H9 (cell line): ENCODE results near the gene GCK. TPM values are rescaled to one million over a fixed set of nuclear protein-coding genes. Genes with fewer than 3 reads are reported as not detected.

Experiments used
- DNase-seq: peaks from one replicate; pipeline ENCODE4 v3.0.0-alpha.2; 2017
- H2AFZ ChIP-seq: one replicate; pipeline ENCODE4 v1.6.1; 2013; ENCODE audit warnings: mild to moderate bottlenecking, low read length, control low read depth, moderate library complexity
- H2AK5ac ChIP-seq: 2 replicates; pipeline ENCODE4 v1.6.1; 2013; ENCODE audit warnings: low read length, control low read depth, mixed read lengths; ENCODE audit not compliant: insufficient read length
- H2BK120ac ChIP-seq: one replicate; pipeline ENCODE4 v1.6.1; 2013; ENCODE audit warnings: low read depth, mild to moderate bottlenecking, low read length, control low read depth, inconsistent platforms; ENCODE audit not compliant: poor library complexity, severe bottlenecking
- H2BK12ac ChIP-seq: 2 replicates; pipeline ENCODE4 v1.6.1; 2013; ENCODE audit warnings: low read length, control low read depth, mixed read lengths, low read depth; ENCODE audit not compliant: insufficient read length
- H2BK15ac ChIP-seq: 2 replicates; pipeline ENCODE4 v1.6.1; 2013; ENCODE audit warnings: low read depth, low read length, control low read depth
- H2BK20ac ChIP-seq: one replicate; pipeline ENCODE4 v1.6.1; 2013; ENCODE audit warnings: low read depth, mild to moderate bottlenecking, low read length, control low read depth, inconsistent platforms; ENCODE audit not compliant: poor library complexity, severe bottlenecking
- H2BK5ac ChIP-seq: 2 replicates; pipeline ENCODE4 v1.6.1; 2013; ENCODE audit warnings: low read length, control low read depth, mixed read lengths; ENCODE audit not compliant: insufficient read length
- H3K14ac ChIP-seq: 2 replicates; pipeline ENCODE4 v1.6.1; 2013; ENCODE audit warnings: low read length, control low read depth; ENCODE audit not compliant: insufficient read depth
- H3K18ac ChIP-seq: 2 replicates; pipeline ENCODE4 v1.6.1; 2013; ENCODE audit warnings: low read depth, mild to moderate bottlenecking, mixed read lengths, low read length, control low read depth; ENCODE audit not compliant: insufficient read length
- H3K23ac ChIP-seq: 2 replicates; pipeline ENCODE4 v1.6.1; 2013; ENCODE audit warnings: low read length, control low read depth, mixed read lengths, low read depth; ENCODE audit not compliant: insufficient read length
- H3K23me2 ChIP-seq: 2 replicates; pipeline ENCODE4 v1.6.1; 2013; ENCODE audit warnings: low read depth, mild to moderate bottlenecking, mixed read lengths, low read length, control low read depth; ENCODE audit not compliant: insufficient read length, poor library complexity, severe bottlenecking
- H3K27ac ChIP-seq: 2 replicates; pipeline ENCODE4 v1.5.1; 2013; ENCODE audit warnings: low read length, control low read depth, mixed read lengths, low read depth; ENCODE audit not compliant: insufficient read length
- H3K27me3 ChIP-seq: 2 replicates; pipeline ENCODE4 v1.6.1; 2013; ENCODE audit warnings: low read length, control low read depth, inconsistent platforms; ENCODE audit not compliant: insufficient read depth
- H3K4ac ChIP-seq: 2 replicates; pipeline ENCODE4 v1.6.1; 2013; ENCODE audit warnings: low read depth, mild to moderate bottlenecking, control low read depth, inconsistent platforms, low read length, moderate library complexity
- H3K4me1 ChIP-seq: 2 replicates; pipeline ENCODE4 v1.6.1; 2013; ENCODE audit warnings: low read length, control low read depth, inconsistent platforms; ENCODE audit not compliant: insufficient read depth
- H3K4me2 ChIP-seq: 2 replicates; pipeline ENCODE4 v1.6.1; 2013; ENCODE audit warnings: low read length, control low read depth, mixed read lengths; ENCODE audit not compliant: insufficient read length, insufficient read depth
- H3K56ac ChIP-seq: 2 replicates; pipeline ENCODE4 v1.6.1; 2013; ENCODE audit warnings: low read depth, mild to moderate bottlenecking, mixed read lengths, low read length, control low read depth; ENCODE audit not compliant: insufficient read length
- H3K79me1 ChIP-seq: 2 replicates; pipeline ENCODE4 v1.6.1; 2013; ENCODE audit warnings: low read depth, mild to moderate bottlenecking, moderate library complexity, low read length, control low read depth, inconsistent platforms; ENCODE audit not compliant: insufficient read depth, poor library complexity, severe bottlenecking
- H3K79me2 ChIP-seq: 2 replicates; pipeline ENCODE4 v1.6.1; 2013; ENCODE audit warnings: low read length, control low read depth, inconsistent platforms; ENCODE audit not compliant: insufficient read depth
- H3K9ac ChIP-seq: 2 replicates; pipeline ENCODE4 v1.6.1; 2013; ENCODE audit warnings: low read length, control low read depth, mixed read lengths; ENCODE audit not compliant: insufficient read length; ENCODE audit errors: extremely low read depth
- H3K9me3 ChIP-seq: one replicate; pipeline ENCODE4 v1.6.1; 2013; ENCODE audit warnings: low read depth, low read length, inconsistent platforms; ENCODE audit not compliant: control insufficient read depth
- H3T11ph ChIP-seq: one replicate; pipeline ENCODE4 v1.6.1; 2013; ENCODE audit warnings: mild to moderate bottlenecking, low read length, control low read depth, inconsistent platforms
- H4K20me1 ChIP-seq: one replicate; pipeline ENCODE4 v1.6.1; 2013; ENCODE audit not compliant: control insufficient read depth, insufficient read length, insufficient read depth
- H4K5ac ChIP-seq: 2 replicates; pipeline ENCODE4 v1.6.1; 2013; ENCODE audit warnings: low read depth, mild to moderate bottlenecking, mixed read lengths, low read length, control low read depth; ENCODE audit not compliant: insufficient read length
- H4K8ac ChIP-seq: replicated peaks from 2 replicates; pipeline ENCODE4 v1.6.1; 2013; ENCODE audit warnings: low read length, control low read depth, mixed read lengths, low read depth; ENCODE audit not compliant: insufficient read length
- H4K91ac ChIP-seq: 2 replicates; pipeline ENCODE4 v1.6.1; 2013; ENCODE audit warnings: low read depth, mild to moderate bottlenecking, moderate library complexity, mixed read lengths, low read length, control low read depth; ENCODE audit not compliant: insufficient read length
- H3K27ac Mint-ChIP-seq, 3 experiments: 2 replicates in 2 of 3; 3 replicates in 1 of 3; pipeline ENCODE4 v1.8.0; 2020 to 2021; ENCODE audit warnings: mixed read lengths in 3 of 3, mild to moderate bottlenecking in 1 of 3, moderate library complexity in 1 of 3
- H3K27me3 Mint-ChIP-seq: 2 replicates; pipeline ENCODE4 v1.8.0; 2021; ENCODE audit warnings: low read depth, mild to moderate bottlenecking, moderate library complexity, mixed read lengths
- H3K36me3 Mint-ChIP-seq, 3 experiments: 2 replicates in 2 of 3; 3 replicates in 1 of 3; pipeline ENCODE4 v1.8.0; 2020 to 2021; ENCODE audit warnings: low read depth in 3 of 3, mixed read lengths in 3 of 3; ENCODE audit not compliant: insufficient read depth in 1 of 3
- H3K4me1 Mint-ChIP-seq, 2 experiments: 2 replicates each; pipeline ENCODE4 v1.8.0; 2020; ENCODE audit warnings: mixed read lengths in 2 of 2
- H3K4me3 Mint-ChIP-seq, 2 experiments: 2 replicates in 1 of 2; 3 replicates in 1 of 2; pipeline ENCODE4 v1.8.0; 2020 to 2021; ENCODE audit warnings: mild to moderate bottlenecking in 2 of 2, mixed read lengths in 2 of 2, moderate library complexity in 1 of 2
- H3K9me3 Mint-ChIP-seq, 2 experiments: 2 replicates in 1 of 2; 3 replicates in 1 of 2; pipeline ENCODE4 v1.8.0; 2020; ENCODE audit warnings: mild to moderate bottlenecking in 2 of 2, mixed read lengths in 2 of 2, moderate library complexity in 1 of 2
- WGBS: extraction: QIAGEN DNeasy Blood & Tissue Kit; methylation state at CpG from one replicate; pipeline ENCODE4 v1.1.7; 2013; ENCODE audit warnings: missing lambda C conversion rate, low lambda C conversion rate, mixed read lengths; ENCODE audit not compliant: insufficient read length; ENCODE audit errors: extremely low coverage; 5-methylcytosine and 5-hydroxymethylcytosine counted together
- total RNA-seq: library from RNA; stranded (reverse); gene quantifications from 2 replicates; pipeline ENCODE4 v1.2.1, GENCODE V29; 2021
- TF ChIP-seq, protein P1 (sequence below): fragments of 200-600 bp; sonication (generic); conservative IDR thresholded peaks from 3 replicates; pipeline ENCODE4 v1.8.0; 2021; ENCODE audit warnings: antibody characterized with exemption, mild to moderate bottlenecking

GCK gene
- total RNA-seq, 1 experiment from 2014 or later, result 0.98 TPM

DNA sequence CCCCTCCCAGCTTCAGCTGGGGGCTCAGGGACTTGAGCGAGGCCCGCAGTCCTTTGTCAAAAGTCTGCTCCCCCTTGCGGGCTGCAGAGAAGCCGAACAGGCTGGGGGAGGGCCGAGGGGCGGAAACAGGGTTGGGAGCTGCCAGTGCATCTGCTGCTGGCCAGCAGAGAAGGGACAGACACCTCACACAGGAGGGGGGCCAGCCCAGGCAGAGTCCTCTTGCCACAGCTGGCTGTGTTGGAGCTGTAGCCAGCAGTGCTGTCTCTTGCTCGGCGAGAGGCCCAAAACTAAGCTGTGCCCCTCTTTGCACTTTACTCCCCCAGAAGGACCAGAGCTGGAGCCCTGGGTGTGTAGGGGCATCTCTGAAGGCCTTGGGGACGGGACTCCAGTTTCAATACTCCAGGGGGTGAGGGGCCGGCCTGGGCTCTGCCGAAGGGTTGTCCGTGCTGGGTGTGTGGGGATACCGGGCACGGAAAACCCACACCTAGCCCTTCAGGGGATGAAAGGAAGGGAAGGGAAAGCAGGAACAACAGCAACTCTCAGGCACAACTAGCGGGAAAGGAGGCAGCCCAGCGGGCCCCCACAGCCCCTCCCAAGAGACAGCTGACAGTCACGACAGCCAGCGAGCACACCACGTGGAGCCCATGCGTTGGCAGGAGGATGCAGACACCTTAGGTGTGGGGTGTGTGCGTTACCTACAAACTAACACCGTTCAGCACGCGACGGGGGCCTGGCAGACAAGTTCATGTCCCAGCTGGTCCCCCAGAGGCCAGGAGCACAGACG is 29.4 kb upstream of the GCK start:
- Histone ChIP-seq H3K27ac (no peak overlapping the region), H3T11ph (no peak overlapping the region), H3K9me3 (no peaks in the 10 kb centered on the region), H3K27me3 (no peaks in the 10 kb centered on the region), H2BK15ac (no peak overlapping the region), H3K4ac (no peak overlapping the region), H2AFZ (no peak overlapping the region), H3K79me1 (no peaks in the 10 kb centered on the region), H3K9ac (no peak overlapping the region), H3K79me2 (no peaks in the 10 kb centered on the region), H4K91ac (no peak overlapping the region), H2BK120ac (no peak overlapping the region), H3K14ac (no peak overlapping the region), H4K5ac (no peak overlapping the region), H3K23ac (no peak overlapping the region), H3K23me2 (no peaks in the 10 kb centered on the region), H3K4me2 (no peak overlapping the region), H2BK12ac (no peak overlapping the region), H2BK20ac (no peak overlapping the region), H3K18ac (no peak overlapping the region), H4K20me1 (no peaks in the 10 kb centered on the region), H2BK5ac (no peak overlapping the region), H3K4me1 (no peaks in the 10 kb centered on the region), H4K8ac (no peak overlapping the region), H3K56ac (no peak overlapping the region), H2AK5ac (no peak overlapping the region)
- Mint-ChIP-seq H3K4me3 (peak overlapping the region in 1 of 2 experiments; percentile 61; a peak in 3 of 5 replicates), H3K27ac (peak overlapping the region; percentile 84 to 97 (median 92); a peak in 6 of 7 replicates), H3K27me3 (no peaks in the 10 kb centered on the region; the same call in 1 of the 2 replicates), H3K4me1 (peaks cover 37 to 62% of the 10 kb centered on the region in 2 experiments), H3K9me3 (no peaks in the 10 kb centered on the region; a peak in 1 of 5 replicates), H3K36me3 (peaks cover 0 to 2% (median 0%) of the 10 kb centered on the region in 3 experiments; a peak in 2 of 7 replicates)
- DNase-seq, result peak; percentile 94
- TF ChIP-seq, protein P1, sequence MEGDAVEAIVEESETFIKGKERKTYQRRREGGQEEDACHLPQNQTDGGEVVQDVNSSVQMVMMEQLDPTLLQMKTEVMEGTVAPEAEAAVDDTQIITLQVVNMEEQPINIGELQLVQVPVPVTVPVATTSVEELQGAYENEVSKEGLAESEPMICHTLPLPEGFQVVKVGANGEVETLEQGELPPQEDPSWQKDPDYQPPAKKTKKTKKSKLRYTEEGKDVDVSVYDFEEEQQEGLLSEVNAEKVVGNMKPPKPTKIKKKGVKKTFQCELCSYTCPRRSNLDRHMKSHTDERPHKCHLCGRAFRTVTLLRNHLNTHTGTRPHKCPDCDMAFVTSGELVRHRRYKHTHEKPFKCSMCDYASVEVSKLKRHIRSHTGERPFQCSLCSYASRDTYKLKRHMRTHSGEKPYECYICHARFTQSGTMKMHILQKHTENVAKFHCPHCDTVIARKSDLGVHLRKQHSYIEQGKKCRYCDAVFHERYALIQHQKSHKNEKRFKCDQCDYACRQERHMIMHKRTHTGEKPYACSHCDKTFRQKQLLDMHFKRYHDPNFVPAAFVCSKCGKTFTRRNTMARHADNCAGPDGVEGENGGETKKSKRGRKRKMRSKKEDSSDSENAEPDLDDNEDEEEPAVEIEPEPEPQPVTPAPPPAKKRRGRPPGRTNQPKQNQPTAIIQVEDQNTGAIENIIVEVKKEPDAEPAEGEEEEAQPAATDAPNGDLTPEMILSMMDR, result peak; percentile 54; the same call in 2 of the 3 replicates
- no CpG with 5 or more reads among the region's 26 CpGs for WGBS
